Measurements from ENCODE around the gene LUZP1. TPM values are rescaled to one million over a fixed set of nuclear protein-coding genes. Genes with fewer than 3 reads are reported as not detected.

Gene LUZP1
- 10 to 100 TPM; 16.7 to 17.7 (median 17.2) TPM for total RNA-seq

GRCh38 chr1:23168445-23169194 lies at the start of gene LUZP1:
TSS of gene LUZP1 (minus strand) at chr1:23168856.
- Histone ChIP-seq H3K36me3 (no peaks in the 10 kb centered on the region), H3K27me3 (no peaks in the 10 kb centered on the region), H3K4me1 (peaks cover 0 to 40% (median 11%) of the 10 kb centered on the region in 4 donors), H3K4me3 (peak within 1 kb of the TSS; percentile 57 to 87 (median 72)), H3K9me3 (no peaks in the 10 kb centered on the region), H3K27ac (peak within 1 kb of the TSS; percentile 63 to 91 (median 88))
- DNase-seq (ENCODE audit: low spot score in 2 of 2): peak; percentile 87 to 92
- peak; percentile 88 to 97 for TF ChIP-seq POLR2A (IDR thresholded peaks at IDR 0.05)
- TF ChIP-seq, protein P1, sequence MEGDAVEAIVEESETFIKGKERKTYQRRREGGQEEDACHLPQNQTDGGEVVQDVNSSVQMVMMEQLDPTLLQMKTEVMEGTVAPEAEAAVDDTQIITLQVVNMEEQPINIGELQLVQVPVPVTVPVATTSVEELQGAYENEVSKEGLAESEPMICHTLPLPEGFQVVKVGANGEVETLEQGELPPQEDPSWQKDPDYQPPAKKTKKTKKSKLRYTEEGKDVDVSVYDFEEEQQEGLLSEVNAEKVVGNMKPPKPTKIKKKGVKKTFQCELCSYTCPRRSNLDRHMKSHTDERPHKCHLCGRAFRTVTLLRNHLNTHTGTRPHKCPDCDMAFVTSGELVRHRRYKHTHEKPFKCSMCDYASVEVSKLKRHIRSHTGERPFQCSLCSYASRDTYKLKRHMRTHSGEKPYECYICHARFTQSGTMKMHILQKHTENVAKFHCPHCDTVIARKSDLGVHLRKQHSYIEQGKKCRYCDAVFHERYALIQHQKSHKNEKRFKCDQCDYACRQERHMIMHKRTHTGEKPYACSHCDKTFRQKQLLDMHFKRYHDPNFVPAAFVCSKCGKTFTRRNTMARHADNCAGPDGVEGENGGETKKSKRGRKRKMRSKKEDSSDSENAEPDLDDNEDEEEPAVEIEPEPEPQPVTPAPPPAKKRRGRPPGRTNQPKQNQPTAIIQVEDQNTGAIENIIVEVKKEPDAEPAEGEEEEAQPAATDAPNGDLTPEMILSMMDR (IDR thresholded peaks at IDR 0.05): peak in 2 of 5 experiments; percentile 11 to 38
- TF ChIP-seq EP300 (IDR thresholded peaks at IDR 0.05): peak in 1 of 2 donors; percentile 94
- 9 to 12% methylated on average over 44 to 52 of the region's 56 CpGs for WGBS, 2 donors

GRCh38 chr1:23217421-23218115 lies 48.9 kb upstream of the LUZP1 start, which contains the start of gene HTR1D:
TSS of gene HTR1D (minus strand) at chr1:23217502. CDS start at chr1:23194219, 23,283 bp downstream.
- DNase-seq (ENCODE audit: low spot score in 2 of 2): no peak
- H3K27me3 ChIP-seq: peaks cover 0 to 71% of the 10 kb centered on the region in 2 donors
- WGBS, 2 donors: 3 to 8% methylated on average over 11 to 27 of the region's 45 CpGs

GRCh38 chr1:23216771-23217420 lies 48.2 kb upstream of the LUZP1 start:
- DNase-seq (ENCODE audit: low spot score in 2 of 2): no peak
- H3K9me3 ChIP-seq: no peaks in the 10 kb centered on the region
- H3K36me3 ChIP-seq: no peaks in the 10 kb centered on the region
- TF ChIP-seq, protein P1 (IDR thresholded peaks at IDR 0.05): peak; percentile 39 to 63 (median 51)
- no peak for TF ChIP-seq POLR2A (IDR thresholded peaks at IDR 0.05)
- TF ChIP-seq EP300 (IDR thresholded peaks at IDR 0.05): no peak
- 0 to 1% methylated on average over 24 to 65 of the region's 78 CpGs for WGBS, 2 donors
- peaks cover 0 to 71% of the 10 kb centered on the region in 2 donors for H3K27me3 ChIP-seq
- peak overlapping the region in 3 of 4 donors; percentile 16 to 54 (median 41) for H3K4me3 ChIP-seq
- no peak overlapping the region for H3K27ac ChIP-seq
- peaks cover 0 to 16% (median 3%) of the 10 kb centered on the region in 4 donors for H3K4me1 ChIP-seq

More at GRCh38 chr1:23217421-23218115, 48.9 kb upstream of the LUZP1 start, which contains the start of gene HTR1D:
- Histone ChIP-seq H3K36me3 (no peaks in the 10 kb centered on the region), H3K4me1 (peaks cover 0 to 16% (median 3%) of the 10 kb centered on the region in 4 donors), H3K27ac (no peak within 1 kb of the TSS), H3K9me3 (no peaks in the 10 kb centered on the region), H3K4me3 (peak within 1 kb of the TSS in 3 of 4 donors; percentile 16 to 54 (median 41))
- TF ChIP-seq, protein P1 (IDR thresholded peaks at IDR 0.05): no peak
- no peak for TF ChIP-seq POLR2A (IDR thresholded peaks at IDR 0.05)
- no peak for TF ChIP-seq EP300 (IDR thresholded peaks at IDR 0.05)

DNA sequence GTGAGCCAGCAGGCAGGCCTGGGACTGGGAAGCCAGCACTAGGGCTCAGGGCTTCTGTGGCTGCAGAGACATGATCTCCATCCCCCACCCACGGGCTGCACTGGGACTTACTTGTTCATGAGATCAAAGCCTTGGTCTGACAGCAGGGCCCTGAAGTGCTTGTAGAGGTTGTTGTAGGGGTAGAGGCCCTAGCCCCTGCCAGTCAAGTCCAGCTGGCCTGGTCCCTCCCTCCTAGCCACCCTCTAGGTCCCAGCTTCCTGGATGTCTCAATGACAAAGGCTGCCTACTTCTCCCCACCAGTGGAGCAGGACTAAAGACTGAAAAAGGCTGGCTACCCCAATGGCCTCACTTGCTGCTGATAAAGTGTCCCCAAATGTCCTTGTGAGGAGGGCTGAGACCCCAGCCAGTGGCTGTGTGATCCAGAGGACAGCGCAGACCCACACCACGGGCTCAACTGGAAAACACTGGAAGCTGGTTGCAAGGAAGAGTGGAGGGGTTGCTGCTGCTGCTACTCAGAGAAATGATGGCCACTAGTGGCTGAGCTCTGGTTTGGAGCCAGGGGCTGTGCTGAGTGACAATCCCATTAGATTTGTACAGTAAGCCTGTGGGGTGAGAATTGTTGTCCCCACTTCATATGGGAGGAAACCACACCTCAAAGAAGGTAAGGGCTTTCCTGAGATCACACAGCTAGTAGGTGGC lies 47.2 kb upstream of the LUZP1 start:
- H3K36me3 ChIP-seq: no peaks in the 10 kb centered on the region
- TF ChIP-seq POLR2A (IDR thresholded peaks at IDR 0.05) (no peak), EP300 (IDR thresholded peaks at IDR 0.05) (no peak)
- TF ChIP-seq, protein P1 (IDR thresholded peaks at IDR 0.05): no peak
- no peak overlapping the region for H3K4me3 ChIP-seq
- WGBS, 2 donors: 61 to 69% methylated on average over 3 of the region's 3 CpGs
- no peak for DNase-seq (ENCODE audit: low spot score in 2 of 2)
- peaks cover 0 to 74% of the 10 kb centered on the region in 2 donors for H3K27me3 ChIP-seq
- peaks cover 0 to 16% (median 3%) of the 10 kb centered on the region in 4 donors for H3K4me1 ChIP-seq
- H3K27ac ChIP-seq: no peak overlapping the region
- no peaks in the 10 kb centered on the region for H3K9me3 ChIP-seq

All from tibial nerve (tissue), 4 donors.